Kidney epithelial cell (primary cell): ENCODE results near the gene ARHGAP21. TPM values are rescaled to one million over a fixed set of nuclear protein-coding genes. Genes with fewer than 3 reads are reported as not detected.

ENCODE experiments used
- DNase-seq: peaks from one replicate; pipeline ENCODE4 v3.0.0-alpha.2; 2010; ENCODE audit warnings: low read depth
- H3K27me3 ChIP-seq: 2 replicates; pipeline ENCODE4 v1.6.0; 2011; ENCODE audit warnings: low read length; ENCODE audit not compliant: control insufficient read depth, insufficient read depth
- H3K36me3 ChIP-seq: 2 replicates; pipeline ENCODE4 v1.5.1; 2011; ENCODE audit warnings: low read length; ENCODE audit not compliant: control insufficient read depth, insufficient read depth
- H3K4me3 ChIP-seq: 2 replicates; pipeline ENCODE4 v1.5.1; 2011; ENCODE audit warnings: low read depth, mild to moderate bottlenecking, control low read depth, low read length
- total RNA-seq: library from RNA; depleted of rRNA; stranded (reverse); fragments of >200 nt; gene quantifications from 2 replicates; pipeline ENCODE4 v1.2.3, GENCODE V29; 2015
- TF ChIP-seq, protein P1 (sequence below): IDR thresholded peaks from 2 replicates; pipeline ENCODE4 v1.5.1; 2011; ENCODE audit warnings: mild to moderate bottlenecking, moderate library complexity, low read length, control low read depth, inconsistent platforms; ENCODE audit not compliant: insufficient read depth, poor library complexity, severe bottlenecking

Gene ARHGAP21
- total RNA-seq, 1 donor from 2014 or later: 71.8 TPM

DNA sequence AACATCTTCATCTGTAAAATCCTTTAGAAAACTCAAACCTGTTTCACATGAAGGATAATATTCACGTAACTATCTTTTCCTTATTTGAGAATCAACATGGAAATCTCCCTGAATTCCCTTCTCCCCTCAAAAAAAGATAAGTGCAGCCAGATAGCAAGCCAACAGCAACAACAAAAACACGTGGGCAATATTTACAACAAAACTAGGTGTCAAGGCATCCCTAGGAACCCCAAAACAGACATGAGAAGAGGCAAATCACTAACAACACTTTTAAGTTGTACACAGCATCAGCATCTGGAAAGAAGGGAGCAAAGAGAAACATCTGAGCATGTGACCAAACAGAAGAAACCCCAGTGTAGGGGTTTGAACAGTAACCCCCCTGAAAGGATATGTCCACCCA lies 12.2 kb downstream of the ARHGAP21 start:
- Histone ChIP-seq H3K36me3 (no peaks in the 10 kb centered on the region), H3K4me3 (no peak overlapping the region)
- no peak for DNase-seq

DNA sequence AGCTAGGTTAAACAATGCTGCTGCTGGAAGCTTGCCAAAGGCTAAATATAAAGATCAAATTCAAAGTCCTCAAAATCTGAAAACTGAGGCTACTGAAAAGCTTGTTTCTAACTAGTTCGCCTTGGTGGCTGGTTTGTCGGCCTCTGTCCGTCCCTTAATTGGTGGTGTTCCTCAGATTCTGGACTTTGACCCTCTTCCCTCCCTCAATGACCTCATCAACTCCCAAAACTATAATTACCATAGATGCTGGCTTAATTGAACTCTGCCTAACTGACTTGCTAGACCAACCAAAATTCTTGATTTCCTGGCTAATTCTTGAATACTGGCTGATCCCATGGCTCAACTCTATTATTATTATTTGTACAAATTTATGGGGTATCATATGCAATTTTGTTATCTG lies 15.6 kb downstream of the ARHGAP21 start:
- TF ChIP-seq, protein P1, sequence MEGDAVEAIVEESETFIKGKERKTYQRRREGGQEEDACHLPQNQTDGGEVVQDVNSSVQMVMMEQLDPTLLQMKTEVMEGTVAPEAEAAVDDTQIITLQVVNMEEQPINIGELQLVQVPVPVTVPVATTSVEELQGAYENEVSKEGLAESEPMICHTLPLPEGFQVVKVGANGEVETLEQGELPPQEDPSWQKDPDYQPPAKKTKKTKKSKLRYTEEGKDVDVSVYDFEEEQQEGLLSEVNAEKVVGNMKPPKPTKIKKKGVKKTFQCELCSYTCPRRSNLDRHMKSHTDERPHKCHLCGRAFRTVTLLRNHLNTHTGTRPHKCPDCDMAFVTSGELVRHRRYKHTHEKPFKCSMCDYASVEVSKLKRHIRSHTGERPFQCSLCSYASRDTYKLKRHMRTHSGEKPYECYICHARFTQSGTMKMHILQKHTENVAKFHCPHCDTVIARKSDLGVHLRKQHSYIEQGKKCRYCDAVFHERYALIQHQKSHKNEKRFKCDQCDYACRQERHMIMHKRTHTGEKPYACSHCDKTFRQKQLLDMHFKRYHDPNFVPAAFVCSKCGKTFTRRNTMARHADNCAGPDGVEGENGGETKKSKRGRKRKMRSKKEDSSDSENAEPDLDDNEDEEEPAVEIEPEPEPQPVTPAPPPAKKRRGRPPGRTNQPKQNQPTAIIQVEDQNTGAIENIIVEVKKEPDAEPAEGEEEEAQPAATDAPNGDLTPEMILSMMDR: no peak
- Histone ChIP-seq H3K27me3 (no peaks in the 10 kb centered on the region), H3K36me3 (no peaks in the 10 kb centered on the region), H3K4me3 (no peak overlapping the region)
- no peak for DNase-seq

More for the DNA sequence above, 12.2 kb downstream of the ARHGAP21 start:
- no peaks in the 10 kb centered on the region for H3K27me3 ChIP-seq
- TF ChIP-seq, protein P1: no peak

- TF ChIP-seq, protein P1: no peak
- DNase-seq: no peak
- no peaks in the 10 kb centered on the region for H3K36me3 ChIP-seq
- no peaks in the 10 kb centered on the region for H3K27me3 ChIP-seq
- no peak overlapping the region for H3K4me3 ChIP-seq
Measured at GRCh38 chr10:24707445-24707844, 16.2 kb downstream of the ARHGAP21 start.

DNA sequence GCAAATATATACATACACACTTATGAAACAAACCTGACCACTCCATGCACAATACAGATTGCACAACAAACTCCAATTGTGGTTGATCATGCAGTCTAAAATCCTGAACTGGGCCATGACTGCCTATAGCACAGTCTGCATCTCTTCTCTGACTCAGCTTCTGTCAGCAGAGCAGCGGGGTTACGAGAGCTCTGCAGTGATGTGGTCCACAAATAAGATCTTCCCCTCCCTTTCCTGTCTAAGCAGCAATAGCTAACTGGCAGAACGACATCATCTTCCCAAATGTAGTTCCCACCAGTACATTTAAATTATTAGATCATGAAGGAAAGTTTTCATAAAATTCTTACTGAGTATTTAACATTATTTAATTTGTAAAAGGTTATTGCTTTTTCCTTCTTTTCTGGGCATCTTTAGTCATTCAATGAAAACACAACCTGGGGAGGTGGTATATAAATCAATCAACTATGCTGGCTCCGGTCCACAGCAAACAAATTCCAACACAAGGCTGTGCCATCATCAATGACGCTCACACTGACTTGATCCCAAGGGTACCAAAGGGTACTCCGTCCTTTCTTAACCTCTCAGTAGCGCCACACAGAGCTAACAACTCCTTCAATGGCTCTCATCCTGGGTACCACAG lies 17.1 kb downstream of the ARHGAP21 start:
- Histone ChIP-seq H3K27me3 (no peaks in the 10 kb centered on the region), H3K36me3 (no peaks in the 10 kb centered on the region), H3K4me3 (no peak overlapping the region)
- DNase-seq: peak; percentile 76
- TF ChIP-seq, protein P1: no peak

- no peak for DNase-seq
- Histone ChIP-seq H3K4me3 (no peak overlapping the region), H3K36me3 (no peaks in the 10 kb centered on the region), H3K27me3 (no peaks in the 10 kb centered on the region)
- TF ChIP-seq, protein P1: no peak
Measured at GRCh38 chr10:24703700-24704099, 20.0 kb downstream of the ARHGAP21 start.

DNA sequence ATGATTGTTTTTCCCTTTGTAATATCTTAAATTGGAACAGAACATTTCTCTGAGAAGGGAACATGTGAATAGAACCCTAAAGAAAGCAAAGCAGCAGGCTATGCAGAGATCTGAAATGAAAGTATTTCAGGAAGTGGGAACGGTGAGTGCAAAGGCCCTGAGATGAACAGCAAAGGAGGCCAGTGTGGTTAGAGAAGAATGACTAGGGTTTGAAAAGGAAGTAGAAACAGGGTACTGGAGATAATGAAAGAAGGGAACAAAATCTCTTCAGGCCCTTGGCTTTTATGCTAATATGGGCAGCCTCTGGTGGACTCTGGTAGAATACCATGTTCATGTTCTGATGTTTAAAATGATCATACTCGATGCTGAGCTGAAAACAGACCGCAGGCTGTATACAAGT lies 22.2 kb downstream of the ARHGAP21 start:
- TF ChIP-seq, protein P1: no peak
- Histone ChIP-seq H3K36me3 (no peaks in the 10 kb centered on the region), H3K4me3 (no peak overlapping the region), H3K27me3 (no peaks in the 10 kb centered on the region)
- DNase-seq: no peak
